ENCODE results near the gene PCDHGC4.

DNA sequence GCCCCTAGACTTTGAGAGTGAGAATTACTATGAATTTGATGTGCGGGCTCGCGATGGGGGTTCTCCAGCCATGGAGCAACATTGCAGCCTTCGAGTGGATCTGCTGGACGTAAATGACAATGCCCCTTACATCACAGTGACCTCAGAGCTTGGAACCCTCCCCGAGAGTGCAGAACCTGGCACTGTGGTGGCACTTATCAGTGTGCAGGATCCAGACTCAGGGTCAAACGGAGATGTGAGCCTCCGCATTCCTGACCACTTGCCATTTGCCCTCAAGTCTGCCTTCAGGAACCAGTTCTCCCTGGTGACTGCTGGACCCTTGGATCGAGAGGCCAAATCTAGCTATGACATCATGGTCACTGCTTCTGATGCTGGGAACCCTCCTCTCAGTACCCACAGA is 1.3 kb downstream of the PCDHGC4 start:
- no peak for TF ChIP-seq EP300 (IDR thresholded peaks at IDR 0.05)
- TF ChIP-seq, protein P1, sequence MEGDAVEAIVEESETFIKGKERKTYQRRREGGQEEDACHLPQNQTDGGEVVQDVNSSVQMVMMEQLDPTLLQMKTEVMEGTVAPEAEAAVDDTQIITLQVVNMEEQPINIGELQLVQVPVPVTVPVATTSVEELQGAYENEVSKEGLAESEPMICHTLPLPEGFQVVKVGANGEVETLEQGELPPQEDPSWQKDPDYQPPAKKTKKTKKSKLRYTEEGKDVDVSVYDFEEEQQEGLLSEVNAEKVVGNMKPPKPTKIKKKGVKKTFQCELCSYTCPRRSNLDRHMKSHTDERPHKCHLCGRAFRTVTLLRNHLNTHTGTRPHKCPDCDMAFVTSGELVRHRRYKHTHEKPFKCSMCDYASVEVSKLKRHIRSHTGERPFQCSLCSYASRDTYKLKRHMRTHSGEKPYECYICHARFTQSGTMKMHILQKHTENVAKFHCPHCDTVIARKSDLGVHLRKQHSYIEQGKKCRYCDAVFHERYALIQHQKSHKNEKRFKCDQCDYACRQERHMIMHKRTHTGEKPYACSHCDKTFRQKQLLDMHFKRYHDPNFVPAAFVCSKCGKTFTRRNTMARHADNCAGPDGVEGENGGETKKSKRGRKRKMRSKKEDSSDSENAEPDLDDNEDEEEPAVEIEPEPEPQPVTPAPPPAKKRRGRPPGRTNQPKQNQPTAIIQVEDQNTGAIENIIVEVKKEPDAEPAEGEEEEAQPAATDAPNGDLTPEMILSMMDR (IDR thresholded peaks at IDR 0.05), result no peak
- no peak for TF ChIP-seq POLR2A (IDR thresholded peaks at IDR 0.05)
- TF ChIP-seq POLR2AphosphoS5 (IDR thresholded peaks at IDR 0.05), result no peak

All from upper lobe of left lung (tissue), 4 donors.